ENCODE measurements around the gene RAB35. TPM values are rescaled to one million over a fixed set of nuclear protein-coding genes. Genes with fewer than 3 reads are reported as not detected.

Gene RAB35
- total and polyA plus RNA-seq, 9 of the 15 experiments (the other 6 are each of a cell fraction or from before 2014, with no cell fraction given): 0.65 to 76.3 (median 38.9) TPM

GRCh38 chr12:120047072-120047471 lies 69.5 kb downstream of the RAB35 start:
- WGBS (ENCODE audit: insufficient coverage, low coverage, missing lambda C conversion rate): 0% methylated on average over 1 of the region's 1 CpG
- no peak for FAIRE-seq
- in situ Hi-C loops (cut with MboI) (no loop called here), intact Hi-C loops (cut with micrococcal nuclease) (no loop called here)
- ChIA-PET CTCF (ENCODE audit: low intra/inter-chr PET ratio) (no interaction called here), POLR2A (interaction anchor here (1.5 kb wide), 1 partner anchor 19 kb away, joined by 4 read pairs; no protein-coding TSS in a partner anchor)
- TF ChIP-seq NR0B1 (IDR thresholded peaks at IDR 0.05; ENCODE audit: partially characterized antibody) (no peak), POLR2AphosphoS5 (IDR thresholded peaks at IDR 0.05; ENCODE audit: control insufficient read depth, insufficient read depth, low read depth, low read length) (no peak), TCF3 (CRISPR knock-in tag; IDR thresholded peaks at IDR 0.05) (no peak), AFF1 (IDR thresholded peaks at IDR 0.05; ENCODE audit: low read depth in 1 of 2, partially characterized antibody in 2 of 2) (no peak), ARID1B (IDR thresholded peaks at IDR 0.05) (no peak), ZNF644 (tag; IDR thresholded peaks at IDR 0.05; ENCODE audit: low read depth) (no peak), PRMT5 (CRISPR knock-in tag; IDR thresholded peaks at IDR 0.05) (no peak), ZNF551 (CRISPR knock-in tag; IDR thresholded peaks at IDR 0.05) (no peak), PHF20 (IDR thresholded peaks at IDR 0.05; ENCODE audit: partially characterized antibody) (no peak), NUFIP1 (IDR thresholded peaks at IDR 0.05; ENCODE audit: partially characterized antibody) (no peak), TGIF2 (CRISPR knock-in tag; IDR thresholded peaks at IDR 0.05) (no peak), NR4A1 (CRISPR knock-in tag; IDR thresholded peaks at IDR 0.05) (no peak), NR4A1 (tag; IDR thresholded peaks at IDR 0.05) (no peak), RFX5 (IDR thresholded peaks at IDR 0.05; ENCODE audit: low read depth, low read length) (no peak), CHD4 (IDR thresholded peaks at IDR 0.05; ENCODE audit: insufficient read depth, insufficient replicate concordance, low read depth, low read length, poor library complexity, severe bottlenecking) (no peak), ZNF77 (CRISPR knock-in tag; IDR thresholded peaks at IDR 0.05) (no peak)
- no TSS peak for BruUV-seq (replicated peaks)
- Histone ChIP-seq H3K9ac (ENCODE audit: insufficient read depth in 1 of 2, low read depth in 2 of 2, low read length in 2 of 2) (no peak overlapping the region), H3K27ac (ENCODE audit: extremely low read depth, low read depth, low read length) (no peak overlapping the region), H3K4me2 (ENCODE audit: insufficient read depth, low read length) (no peak overlapping the region), H3K36me3 (ENCODE audit: control insufficient read depth, insufficient read depth, low read length) (no peaks in the 10 kb centered on the region), H2AFZ (ENCODE audit: low read depth, low read length) (no peak overlapping the region), H3K27me3 (ENCODE audit: control insufficient read depth in 2 of 2, insufficient read depth in 2 of 2, low read length in 2 of 2) (peaks cover 11 to 13% of the 10 kb centered on the region in 2 experiments; a peak in 4 of 5 replicates), H3K9me1 (ENCODE audit: control insufficient read depth, insufficient read depth, low read length) (no peaks in the 10 kb centered on the region), H3K9me3 (replicated peaks; ENCODE audit: control insufficient read depth, insufficient read depth, low read depth, low read length) (no peaks in the 10 kb centered on the region; the same call in 1 of the 2 replicates), H3K79me2 (ENCODE audit: control insufficient read depth, insufficient read depth, low read length) (no peaks in the 10 kb centered on the region), H4K20me1 (replicated peaks; ENCODE audit: control insufficient read depth, insufficient read depth, low read length) (no peaks in the 10 kb centered on the region), H3K4me1 (replicated peaks in 1 of 2; ENCODE audit: control insufficient read depth in 2 of 2, insufficient read depth in 2 of 2, low read length in 2 of 2) (no peaks in the 10 kb centered on the region), H3K4me3 (no peak overlapping the region)
- no peak for DNase-seq (ENCODE audit: extremely low read depth in 1 of 4, low spot score in 3 of 4)
- ATAC-seq: no peak
